ENCODE measurements around the gene ADGRE2.

GRCh38 chr19:14809272-14810057 lies 31.1 kb upstream of the ADGRE2 start:
- TF ChIP-seq CTCF (IDR thresholded peaks at IDR 0.05; ENCODE audit: insufficient read depth, low read length, poor library complexity, severe bottlenecking) (no peak), EZH2phosphoT487 (conservative IDR thresholded peaks at IDR 0.05; ENCODE audit: low read length) (no peak)
